GM20431 (cell line): ENCODE measurements around the gene LAMA2.

Experiments
- in situ Hi-C: fragments of 300-500 bp; cut with MseI, MboI; formaldehyde crosslinking; loops from one replicate; pipeline ENCODE4 v1.15.0; 2020; ENCODE audit warnings: low sequenced_read_pairs; ENCODE audit not compliant: unreplicated experiment

LAMA2 gene

DNA sequence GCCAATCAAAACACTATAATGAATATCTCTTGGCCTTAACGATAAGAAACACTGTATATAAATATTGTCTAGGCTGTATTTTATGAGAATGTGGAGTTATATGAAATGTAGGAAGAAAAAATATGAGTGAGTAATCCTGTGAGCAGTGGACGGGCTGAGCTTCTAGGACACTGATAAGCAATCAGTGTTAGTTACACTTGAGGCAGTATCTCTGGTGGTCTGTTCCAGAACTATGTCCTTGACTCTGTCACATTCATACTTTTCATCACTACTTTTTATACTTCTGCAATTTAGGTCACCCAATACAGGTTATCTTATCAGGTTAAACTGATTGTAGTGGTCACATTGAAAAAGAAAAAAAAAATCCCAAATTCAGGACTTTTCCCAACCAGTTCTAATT lies 360.4 kb downstream of the LAMA2 start:
- in situ Hi-C loops = no loop called here

DNA sequence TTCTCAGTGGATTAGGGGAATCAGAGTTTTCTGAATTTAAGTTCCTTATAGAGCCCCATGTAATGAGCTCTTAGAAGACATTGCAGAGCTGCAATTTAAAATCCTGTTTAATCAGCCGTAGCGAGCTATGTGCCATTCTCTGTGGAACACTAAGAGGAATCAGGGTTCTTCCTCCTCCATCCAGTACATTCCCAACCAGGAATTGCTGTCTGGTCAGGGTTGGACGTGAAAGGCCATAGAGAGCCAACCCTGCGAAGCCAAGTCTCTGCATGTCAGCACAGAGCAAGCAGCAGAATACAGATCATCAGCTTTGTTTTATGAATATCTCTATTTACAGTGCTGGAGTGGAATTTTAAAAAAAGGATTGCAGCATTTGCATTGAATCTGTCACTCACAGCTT lies 366.0 kb downstream of the LAMA2 start:
- in situ Hi-C loops = no loop called here

DNA sequence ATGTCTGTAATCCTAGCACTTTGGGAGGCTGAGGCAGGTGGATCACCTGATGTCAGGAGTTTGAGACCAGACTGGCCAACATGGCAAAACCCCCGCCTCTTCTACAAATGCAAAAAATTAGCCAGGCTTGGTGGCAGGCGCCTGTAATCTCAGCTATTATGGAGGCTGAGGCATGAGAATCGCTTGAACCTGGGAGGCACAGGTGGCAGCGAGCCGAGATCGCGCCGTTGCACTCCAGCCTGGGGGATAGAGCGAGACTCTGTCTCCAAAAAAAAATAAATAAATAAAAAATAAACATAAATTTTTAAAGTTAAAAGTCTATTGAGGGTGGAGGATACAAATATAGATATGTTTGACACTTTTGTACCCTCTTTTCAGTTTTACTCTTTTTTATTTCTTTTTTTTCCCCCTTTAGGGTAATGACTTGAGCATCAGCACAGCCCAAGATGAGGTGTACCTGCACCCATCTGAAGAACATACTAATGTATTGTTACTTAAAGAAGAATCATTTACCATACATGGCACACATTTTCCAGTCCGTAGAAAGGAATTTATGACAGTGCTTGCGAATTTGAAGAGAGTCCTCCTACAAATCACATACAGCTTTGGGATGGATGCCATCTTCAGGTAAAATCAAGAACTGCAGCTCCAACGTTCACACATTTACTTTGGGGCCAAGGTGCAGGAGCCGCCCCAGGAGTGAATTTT lies 368.9 kb downstream of the LAMA2 start:
- in situ Hi-C loops = no loop called here

DNA sequence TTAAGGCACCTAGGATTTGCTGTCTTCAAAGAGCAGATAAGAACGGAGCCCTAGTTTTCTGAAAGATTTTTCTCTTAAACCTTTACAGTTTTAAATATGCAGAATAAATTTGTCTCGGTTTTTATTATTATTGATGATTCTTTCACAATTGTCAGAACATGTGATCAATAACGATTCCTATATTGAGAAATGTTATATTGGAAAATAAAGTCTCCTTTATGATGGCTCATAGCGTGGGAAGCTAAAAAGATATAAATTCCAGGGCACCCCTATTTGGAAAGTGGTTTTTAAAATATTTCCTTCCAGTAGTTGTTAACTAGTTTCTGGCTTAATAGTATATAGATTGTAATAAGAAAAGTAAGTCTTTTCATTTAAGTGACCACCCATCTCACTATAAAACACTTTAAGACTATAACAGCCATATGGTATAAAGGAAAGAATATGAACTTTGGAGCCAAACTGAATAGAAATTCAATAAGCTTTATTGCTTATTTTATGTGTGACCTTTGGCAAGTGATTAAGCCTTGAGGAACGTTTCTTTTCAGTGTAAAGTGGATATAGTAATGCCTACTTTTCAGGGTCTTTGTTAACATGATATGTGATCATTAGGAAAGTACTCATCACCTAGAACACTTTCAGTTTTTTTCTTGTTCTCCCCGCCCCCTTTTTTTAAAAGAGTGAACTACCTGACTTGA lies 369.6 kb downstream of the LAMA2 start:
- in situ Hi-C loops = no loop called here

DNA sequence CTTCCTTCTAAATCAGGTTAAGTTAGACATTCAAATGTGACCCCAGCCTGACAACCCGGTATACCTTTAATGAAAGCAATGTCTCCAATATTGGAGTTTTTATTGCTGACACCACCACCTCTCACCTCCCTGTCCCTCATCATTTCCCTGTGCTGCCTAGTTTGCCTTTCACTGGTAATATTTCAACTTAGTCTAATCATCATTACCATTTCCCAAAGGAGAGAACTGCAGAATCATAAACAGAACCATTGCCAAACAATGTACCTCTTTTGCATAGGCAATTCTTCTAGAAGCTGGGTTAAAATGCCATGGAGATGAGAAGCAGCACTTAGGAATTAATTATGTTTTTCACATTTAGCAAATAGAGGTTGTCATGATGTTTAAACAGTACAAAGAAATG lies 370.3 kb downstream of the LAMA2 start:
- in situ Hi-C loops = no loop called here

DNA sequence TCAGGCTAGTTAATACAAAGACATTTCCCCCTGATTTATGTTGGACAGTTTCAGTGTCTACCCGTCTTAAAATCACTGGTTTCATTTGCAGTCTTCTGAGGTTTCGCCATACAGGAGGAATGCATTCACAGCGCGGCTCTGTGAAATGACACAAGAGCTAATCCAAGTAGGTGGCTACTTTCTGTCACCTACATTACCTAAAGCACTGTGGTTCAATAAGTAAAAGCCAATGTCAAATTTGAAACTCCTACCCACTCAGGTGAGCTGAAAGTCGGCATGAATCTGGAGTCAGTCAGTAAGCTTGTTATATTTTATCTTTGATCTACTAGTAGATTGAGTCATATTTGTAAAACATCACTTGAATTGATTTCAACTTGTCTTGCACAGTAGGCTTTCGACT lies 370.8 kb downstream of the LAMA2 start:
- in situ Hi-C loops = no loop called here

DNA sequence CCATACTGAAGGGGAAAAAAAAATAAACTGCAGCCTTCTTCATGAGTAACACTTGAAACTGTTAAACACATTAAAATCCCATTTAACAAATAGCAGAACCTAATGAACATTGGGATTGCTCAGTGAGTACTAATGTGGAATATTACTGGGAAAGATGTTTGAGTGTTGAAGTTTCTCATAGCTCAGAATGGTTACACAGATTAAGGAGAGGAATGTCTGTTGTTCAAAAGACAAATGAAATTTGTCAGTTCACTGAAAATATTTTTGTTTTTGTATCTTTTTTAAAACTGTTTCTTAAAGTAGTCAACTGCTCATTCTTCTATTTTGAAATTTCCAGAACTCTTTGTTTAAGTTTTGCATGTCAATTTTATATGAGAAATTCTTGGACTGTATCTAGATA lies 374.3 kb downstream of the LAMA2 start:
- in situ Hi-C loops = no loop called here

DNA sequence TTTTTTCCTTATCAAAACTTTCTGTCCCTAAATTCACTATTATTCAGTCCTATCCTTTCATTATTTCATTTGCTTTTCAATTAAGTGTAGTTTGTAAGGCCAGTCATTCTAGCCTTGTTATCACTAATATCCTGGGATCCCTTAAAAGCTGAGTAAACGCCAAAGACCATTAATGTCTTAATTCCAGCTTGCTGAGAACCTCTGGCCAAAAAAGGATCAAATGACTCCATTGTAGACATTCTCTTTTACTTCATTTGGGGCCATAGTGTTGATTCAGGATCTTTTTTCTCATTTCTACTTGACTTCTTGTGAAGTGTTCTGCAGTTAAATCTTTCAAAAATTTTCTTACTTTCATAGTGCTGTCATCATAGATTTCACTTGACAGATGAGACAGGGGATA lies 379.7 kb downstream of the LAMA2 start:
- in situ Hi-C loops = no loop called here

DNA sequence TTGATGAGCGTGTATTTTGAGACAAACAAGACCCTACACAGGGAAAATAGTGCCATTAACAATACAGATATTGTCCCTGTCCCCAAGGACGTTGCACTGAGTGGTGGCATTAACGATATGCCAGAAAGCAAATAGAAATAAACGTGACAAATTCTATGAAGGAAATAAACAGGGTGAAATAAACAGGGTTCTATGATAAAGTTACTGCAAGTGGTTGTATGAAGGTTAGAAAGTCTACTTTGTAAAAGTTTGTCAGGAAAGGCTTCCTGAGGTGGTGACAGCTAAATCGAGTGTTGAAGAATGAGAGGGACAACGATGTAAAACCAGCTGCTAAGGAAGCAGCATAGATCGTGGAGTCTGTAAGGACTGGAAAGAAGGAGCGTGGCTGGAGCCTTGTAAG lies 380.2 kb downstream of the LAMA2 start:
- in situ Hi-C loops = no loop called here

DNA sequence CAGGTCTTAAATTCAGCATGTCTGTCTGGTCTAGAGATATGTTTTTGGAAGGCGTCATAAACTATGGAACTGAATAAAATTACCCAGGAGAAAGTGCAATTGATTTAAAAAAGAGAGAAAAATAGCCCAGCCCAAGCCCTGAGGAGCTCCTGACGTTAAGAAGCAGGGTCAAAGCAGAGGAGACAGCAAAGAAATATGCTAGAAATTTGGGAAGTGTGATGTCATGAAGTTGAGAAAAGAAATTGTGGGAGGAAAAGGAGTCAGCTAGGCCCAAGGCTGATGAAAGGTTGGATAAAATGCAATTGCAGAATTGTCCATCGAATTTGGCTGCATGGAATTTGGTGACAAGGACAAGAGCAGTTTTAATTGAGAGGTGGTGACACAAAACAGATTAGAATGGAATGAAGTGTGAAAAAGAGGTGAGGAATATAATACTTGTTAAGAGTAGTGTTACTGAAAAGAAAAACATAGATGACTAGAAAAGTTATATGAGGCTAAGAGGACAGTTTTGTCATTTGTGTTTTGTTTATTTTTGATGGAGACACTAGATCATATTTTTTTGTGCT lies 381.6 kb downstream of the LAMA2 start:
- in situ Hi-C loops = no loop called here

DNA sequence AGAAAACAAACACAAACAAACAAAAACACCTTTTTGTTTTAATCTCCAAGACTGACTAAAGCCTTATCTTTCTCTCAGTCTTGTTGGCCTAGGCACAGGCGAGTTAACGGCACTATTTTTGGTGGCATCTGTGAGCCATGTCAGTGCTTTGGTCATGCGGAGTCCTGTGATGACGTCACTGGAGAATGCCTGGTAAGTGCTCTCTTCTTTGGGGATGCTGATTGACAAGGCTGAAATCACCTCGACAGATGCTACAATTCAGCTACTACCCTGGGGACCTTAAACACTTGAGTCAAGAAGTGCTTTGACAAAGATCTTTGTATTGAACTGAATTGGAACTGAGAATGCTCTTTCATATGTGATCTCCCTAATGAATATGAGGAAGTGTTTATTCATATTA lies 384.1 kb downstream of the LAMA2 start:
- in situ Hi-C loops = no loop called here

DNA sequence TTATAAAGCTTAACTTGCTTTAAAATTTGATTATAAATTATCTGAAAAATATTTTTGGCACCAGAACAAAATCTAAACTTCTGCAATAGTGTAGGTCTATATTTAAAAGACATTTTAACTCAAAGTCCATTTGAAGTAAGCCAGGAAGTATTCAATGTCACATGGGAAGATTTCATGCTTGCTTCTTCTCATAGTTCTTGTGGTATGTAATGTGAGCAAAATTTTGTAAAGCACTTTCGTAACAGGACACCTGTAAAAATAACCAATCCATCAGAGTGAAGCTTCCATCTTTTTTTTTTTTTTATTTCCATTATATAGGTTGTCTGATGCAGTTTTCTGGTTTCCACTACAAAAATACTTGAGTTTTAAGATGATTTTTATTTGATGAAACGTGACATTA lies 386.1 kb downstream of the LAMA2 start:
- in situ Hi-C loops = no loop called here

DNA sequence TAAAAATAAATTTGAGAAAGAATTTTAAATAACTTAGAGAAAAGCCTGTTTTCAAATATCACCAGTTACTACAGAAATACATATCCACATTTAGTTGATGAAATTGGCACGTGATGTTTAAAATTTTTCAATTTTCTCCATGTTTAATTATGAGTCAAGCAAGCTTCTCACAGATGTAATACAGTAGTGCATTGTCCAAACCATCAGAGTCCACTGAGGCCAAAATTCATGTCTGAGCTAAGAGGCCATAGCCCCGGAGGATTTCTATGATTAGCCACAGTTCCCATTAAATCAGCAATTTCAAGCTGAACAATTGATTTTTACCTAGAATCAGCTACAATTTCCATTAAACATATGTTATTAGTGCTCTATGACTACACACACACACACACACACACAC lies 387.0 kb downstream of the LAMA2 start:
- in situ Hi-C loops = no loop called here

DNA sequence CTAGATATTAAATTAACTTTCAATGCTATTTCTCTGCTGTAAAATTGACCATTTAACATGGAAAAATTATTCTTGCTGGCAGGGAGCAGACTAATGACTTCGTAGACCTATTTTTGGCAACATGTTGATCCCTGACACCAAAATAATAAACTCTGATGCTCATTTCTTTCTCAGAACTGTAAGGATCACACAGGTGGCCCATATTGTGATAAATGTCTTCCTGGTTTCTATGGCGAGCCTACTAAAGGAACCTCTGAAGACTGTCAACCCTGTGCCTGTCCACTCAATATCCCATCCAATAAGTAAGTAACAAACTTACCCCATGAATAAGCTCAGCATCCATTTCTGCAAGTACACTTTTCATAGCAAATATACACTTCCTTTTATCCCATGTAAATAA lies 387.5 kb downstream of the LAMA2 start:
- in situ Hi-C loops = no loop called here

DNA sequence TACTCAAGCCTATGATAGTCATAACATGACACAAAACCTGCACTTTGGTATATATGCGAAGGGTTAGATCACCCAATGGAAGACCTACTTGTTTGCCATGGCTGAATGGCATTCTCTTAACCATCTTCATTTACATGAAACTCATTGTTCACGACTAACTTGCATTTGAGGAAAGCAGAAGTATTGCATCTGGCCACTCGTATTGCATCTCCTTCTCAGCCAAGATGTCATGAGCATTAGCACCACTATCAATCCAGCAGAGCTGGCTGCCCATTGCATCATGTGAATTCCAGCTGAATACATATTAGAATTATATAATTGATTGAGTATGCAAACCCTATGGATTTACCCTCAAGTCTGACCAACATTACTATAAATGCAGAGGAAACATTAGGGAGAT lies 390.2 kb downstream of the LAMA2 start:
- in situ Hi-C loops = no loop called here

DNA sequence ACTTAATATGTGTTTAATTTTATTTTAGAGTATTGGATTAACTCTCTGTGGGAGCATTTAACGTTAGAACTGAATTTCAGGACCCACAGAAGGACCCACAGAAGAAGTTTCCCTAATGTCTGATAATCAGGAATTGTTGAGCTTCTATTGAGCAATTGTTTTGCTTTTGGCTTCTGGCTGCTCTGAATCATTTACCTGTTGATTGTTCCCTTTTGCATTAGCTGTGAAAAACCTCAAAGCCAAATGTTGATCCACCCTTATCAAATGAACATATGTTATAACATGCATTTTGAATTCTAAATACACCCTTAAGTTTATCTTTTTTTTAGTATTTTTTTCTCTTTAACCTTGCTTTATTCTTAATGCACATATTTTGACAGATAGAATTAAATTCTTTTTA lies 393.5 kb downstream of the LAMA2 start:
- in situ Hi-C loops = no loop called here

DNA sequence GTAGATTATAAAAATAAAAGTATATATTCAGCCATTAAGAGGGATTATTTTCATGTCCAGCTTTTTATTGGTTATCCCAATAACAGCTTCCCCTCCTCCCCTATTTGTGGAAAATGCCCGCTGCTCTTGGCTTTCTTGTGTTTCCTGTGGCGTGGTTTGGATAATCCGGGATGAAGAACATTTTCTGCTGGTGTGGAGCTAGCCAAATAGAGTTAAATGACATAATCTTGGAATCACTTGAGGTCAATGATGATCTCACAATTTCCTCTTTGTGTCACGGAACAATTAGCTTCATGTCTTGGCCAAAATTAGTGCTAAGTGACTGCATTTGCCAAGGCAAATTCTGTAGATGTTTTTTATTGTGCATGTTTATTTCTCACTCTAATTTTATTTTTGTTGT lies 394.0 kb downstream of the LAMA2 start:
- in situ Hi-C loops = no loop called here

DNA sequence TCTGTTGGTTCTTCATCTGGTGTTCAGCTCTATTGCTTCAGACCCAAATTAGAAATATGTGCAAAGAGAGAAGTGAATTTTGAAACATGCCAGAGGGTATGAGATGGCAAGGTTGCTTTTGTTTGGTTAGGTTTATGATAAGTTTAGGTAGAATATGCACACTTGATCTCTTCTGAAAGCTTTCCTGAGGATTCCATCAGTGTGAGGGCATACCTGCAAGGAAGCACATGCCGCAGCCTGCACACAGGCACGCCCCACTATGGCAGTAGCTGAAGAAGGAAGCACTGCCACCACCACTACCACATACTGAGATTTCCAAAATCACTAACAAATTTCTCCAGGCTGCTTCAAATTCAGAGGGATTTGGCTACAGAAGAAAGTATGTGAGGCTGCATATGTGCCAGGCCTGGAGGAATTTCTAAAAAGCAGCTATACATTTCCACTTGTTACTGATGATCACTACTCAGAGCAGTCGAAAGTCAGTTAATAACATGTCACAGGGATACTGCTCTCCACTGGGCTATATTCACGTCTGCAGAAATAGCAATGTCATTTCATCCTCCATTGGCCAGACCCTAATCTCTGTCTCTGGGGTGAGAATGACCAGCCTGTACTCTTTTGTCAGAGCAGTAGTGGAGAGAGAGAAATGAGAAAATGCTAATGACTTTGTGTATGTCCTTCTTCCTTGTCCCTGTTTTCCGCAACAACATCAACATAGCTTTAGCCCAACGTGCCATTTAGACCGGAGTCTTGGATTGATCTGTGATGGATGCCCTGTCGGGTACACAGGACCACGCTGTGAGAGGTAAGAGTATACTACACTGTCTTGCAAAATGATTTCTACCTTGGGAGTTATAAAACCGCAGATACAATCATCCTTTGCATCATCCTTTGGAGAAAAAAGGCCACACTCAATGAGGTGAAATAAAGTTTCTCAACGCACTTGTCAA lies 396.7 kb downstream of the LAMA2 start:
- in situ Hi-C loops = no loop called here

DNA sequence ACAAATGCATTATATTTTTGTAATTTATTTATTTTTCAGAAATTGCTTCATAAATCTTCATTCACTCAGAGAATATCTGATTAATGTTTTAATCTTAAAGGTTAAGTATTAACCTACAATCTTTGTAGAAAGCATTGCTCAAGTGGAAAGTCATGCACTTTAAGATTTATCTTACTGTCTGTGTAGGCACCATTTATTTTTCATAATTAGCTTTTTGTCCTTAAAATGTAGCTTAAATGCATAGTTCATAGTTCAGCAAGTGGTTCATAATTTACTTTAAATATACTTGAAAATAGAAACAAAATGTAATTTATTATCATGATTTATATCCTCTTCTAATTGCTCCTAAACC lies 397.3 kb downstream of the LAMA2 start:
- in situ Hi-C loops = no loop called here

DNA sequence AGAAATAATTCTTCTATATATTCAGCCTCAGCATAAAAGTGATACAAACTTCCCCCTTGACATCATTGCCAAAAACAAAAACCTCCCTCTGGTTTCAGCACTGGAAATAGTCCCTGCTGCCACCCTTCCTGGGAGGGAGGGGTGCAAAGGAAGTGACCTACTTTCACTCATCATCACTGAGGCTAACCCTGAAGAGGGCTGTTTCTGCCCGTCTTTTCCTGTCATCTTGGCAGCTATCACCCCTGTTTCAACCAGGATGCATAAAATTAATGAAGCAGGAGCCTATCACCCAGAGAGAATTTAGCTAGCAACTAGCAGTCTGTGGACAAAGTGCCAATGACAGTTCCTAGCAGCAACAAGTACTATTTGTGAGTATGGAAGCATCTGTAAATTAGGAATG lies 397.8 kb downstream of the LAMA2 start:
- in situ Hi-C loops = no loop called here
